OCI-LY3 (cell line): ENCODE data around the gene CDH24.
A peak's percentile ranks its signal among the peaks of the same experiment; 100 is the strongest.

Experiments
- H2AFZ ChIP-seq: fragments of 200-600, 300-600 bp; shearing (Covaris generic); 2 replicates; pipeline ENCODE4 v1.6.0; 2014; ENCODE audit warnings: antibody characterized with exemption, low read depth, low read length
- H3K27ac ChIP-seq: fragments of 200-600, 300-600 bp; sonication (generic); 2 replicates; pipeline ENCODE4 v1.5.1; 2014; ENCODE audit warnings: mild to moderate bottlenecking, low read length, moderate library complexity, mixed read lengths
- H3K27me3 ChIP-seq: fragments of 200-600, 300-600 bp; sonication (generic); 2 replicates; pipeline ENCODE4 v1.6.1; 2014; ENCODE audit warnings: low read depth, low read length, mixed read lengths
- H3K36me3 ChIP-seq: fragments of 200-600, 300-600 bp; sonication (generic); replicated peaks from 2 replicates; pipeline ENCODE3; 2014; ENCODE audit warnings: low read depth, low read length, mixed read lengths
- H3K4me1 ChIP-seq: fragments of 300-600, 200-600 bp; sonication (generic); 2 replicates; pipeline ENCODE4 v1.6.1; 2014; ENCODE audit warnings: low read length, mixed read lengths
- H3K4me2 ChIP-seq: fragments of 200-600, 300-600 bp; sonication (generic); 2 replicates; pipeline ENCODE4 v1.6.1; 2014; ENCODE audit warnings: low read length, mixed read lengths
- H3K4me3 ChIP-seq: fragments of 300-600, 200-600 bp; sonication (generic); 2 replicates; pipeline ENCODE4 v1.5.1; 2014; ENCODE audit warnings: antibody characterized with exemption, mild to moderate bottlenecking, low read length, moderate library complexity
- H3K79me2 ChIP-seq: fragments of 300-600, 200-600 bp; shearing (Covaris generic); 2 replicates; pipeline ENCODE4 v1.6.1; 2014; ENCODE audit warnings: mild to moderate bottlenecking, low read length, mixed read lengths
- H3K9ac ChIP-seq: fragments of 300-600, 200-600 bp; shearing (Covaris generic); 2 replicates; pipeline ENCODE4 v1.6.0; 2014; ENCODE audit warnings: mild to moderate bottlenecking, low read length, moderate library complexity
- H3K9me3 ChIP-seq: fragments of 200-600, 300-600 bp; shearing (Covaris generic); 2 replicates; pipeline ENCODE4 v1.6.1; 2014; ENCODE audit warnings: low read length, mixed read lengths; ENCODE audit not compliant: insufficient read depth
- H4K20me1 ChIP-seq: fragments of 200-600, 300-600 bp; sonication (generic); 2 replicates; pipeline ENCODE4 v1.6.1; 2016; ENCODE audit warnings: low read length, mixed read lengths; ENCODE audit not compliant: insufficient read depth
- CTCF ChIP-seq: fragments of 200-600, 300-600 bp; sonication (generic); IDR thresholded peaks from 2 replicates; pipeline ENCODE4 v1.5.1; 2014; ENCODE audit warnings: antibody characterized with exemption, low read length, low read depth
- EZH2phosphoT487 ChIP-seq: fragments of 200-600 bp; shearing (Covaris generic); IDR thresholded peaks from 2 replicates; pipeline ENCODE4 v1.6.1; 2018; ENCODE audit warnings: antibody characterized with exemption, mixed run types, low read depth

The CDH24 gene

GRCh38 chr14:23095196-23096108, 38.1 kb upstream of the CDH24 start, which contains the start of gene C14orf119:
C14orf119 (plus strand) TSS chr14:23095505; CDS start chr14:23097659, 2,154 bp downstream.
- Histone ChIP-seq H3K36me3 (peaks cover 32% of the 10 kb centered on the region), H3K9ac (peak within 1 kb of the TSS; percentile 88), H4K20me1 (peaks cover 17% of the 10 kb centered on the region), H3K27ac (peak within 1 kb of the TSS; percentile 79), H3K9me3 (no peaks in the 10 kb centered on the region), H3K4me3 (peak within 1 kb of the TSS; percentile 86), H3K4me2 (peak within 1 kb of the TSS; percentile 96), H3K27me3 (no peaks in the 10 kb centered on the region), H3K4me1 (peaks cover 14% of the 10 kb centered on the region), H3K79me2 (peaks cover 65% of the 10 kb centered on the region), H2AFZ (peak within 1 kb of the TSS; percentile 64)
- TF ChIP-seq EZH2phosphoT487 (no peak), CTCF (no peak)

DNA sequence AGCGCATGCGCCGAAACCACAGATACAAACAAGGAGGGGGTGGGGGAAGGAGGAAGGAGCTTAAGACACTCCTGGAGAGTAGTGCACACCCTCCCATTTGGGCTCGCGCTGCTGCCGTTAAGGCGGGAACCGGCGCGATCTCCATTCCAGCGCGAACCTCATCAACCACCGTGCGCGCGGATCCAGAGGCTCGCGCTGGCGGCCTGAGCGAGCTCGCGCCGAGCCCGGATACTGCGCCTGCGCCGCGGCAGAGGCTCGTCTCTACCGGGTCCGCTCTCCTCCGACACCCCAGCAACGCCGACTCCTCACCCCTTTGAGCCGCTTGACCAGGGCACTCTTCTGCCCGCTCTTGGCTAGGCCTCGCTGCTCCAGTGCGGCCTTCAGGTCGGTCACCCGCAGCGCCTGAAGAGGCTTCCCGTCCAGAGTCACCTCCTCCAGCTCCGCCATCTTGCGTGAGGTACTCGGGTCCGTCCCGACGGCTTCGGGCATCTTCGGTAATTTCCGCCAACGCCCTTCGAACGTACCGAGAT, 37.4 kb upstream of the CDH24 start, which contains the start of gene ACIN1:
Gene ACIN1, minus strand, starts transcription at position 471 of the 530 bp plus-strand sequence. Its CDS starts 24 bp downstream, at position 447.
- H3K27ac ChIP-seq, result peak within 1 kb of the TSS; percentile 79
- H3K4me2 ChIP-seq, result peak within 1 kb of the TSS; percentile 96
- peak within 1 kb of the TSS; percentile 64 for H2AFZ ChIP-seq
- H3K9me3 ChIP-seq, result no peaks in the 10 kb centered on the region
- peaks cover 14% of the 10 kb centered on the region for H3K4me1 ChIP-seq
- peaks cover 17% of the 10 kb centered on the region for H4K20me1 ChIP-seq
- H3K4me3 ChIP-seq, result peak within 1 kb of the TSS; percentile 86
- no peak for TF ChIP-seq EZH2phosphoT487
- no peak for TF ChIP-seq CTCF
- peaks cover 68% of the 10 kb centered on the region for H3K79me2 ChIP-seq
- H3K27me3 ChIP-seq, result no peaks in the 10 kb centered on the region
- peaks cover 39% of the 10 kb centered on the region for H3K36me3 ChIP-seq
- peak within 1 kb of the TSS; percentile 88 for H3K9ac ChIP-seq

GRCh38 chr14:23093991-23094665, 36.8 kb upstream of the CDH24 start:
- Histone ChIP-seq H3K27me3 (no peaks in the 10 kb centered on the region), H3K36me3 (peaks cover 43% of the 10 kb centered on the region), H4K20me1 (peaks cover 17% of the 10 kb centered on the region), H3K4me2 (peak overlapping the region; percentile 96), H3K9me3 (no peaks in the 10 kb centered on the region), H3K9ac (peak overlapping the region; percentile 88), H2AFZ (no peak overlapping the region), H3K4me1 (peaks cover 14% of the 10 kb centered on the region), H3K4me3 (peak overlapping the region; percentile 86), H3K79me2 (peaks cover 71% of the 10 kb centered on the region), H3K27ac (peak overlapping the region; percentile 79)
- TF ChIP-seq EZH2phosphoT487 (no peak), CTCF (peak; percentile 48)
